ENCODE results near the gene KLHL20.
"Not testable (repeated sequence)": the region's sequence is repeated elsewhere in the genome, so short reads cannot be mapped to it uniquely, and the experiment has no call there.

KLHL20 gene

GRCh38 chr1:173733912-173734311, 19.1 kb downstream of the KLHL20 start:
- DNase-seq (ENCODE audit: extremely low read depth, low read depth), result no peak
- no peak for TF ChIP-seq CTCF (IDR thresholded peaks at IDR 0.05; ENCODE audit: low read depth, low read length)

- DNase-seq (ENCODE audit: extremely low read depth, low read depth), result not testable (repeated sequence)
Measured at GRCh38 chr1:173736104-173736503, 21.3 kb downstream of the KLHL20 start.

- TF ChIP-seq CTCF (IDR thresholded peaks at IDR 0.05; ENCODE audit: low read depth, low read length), result no peak
- DNase-seq (ENCODE audit: extremely low read depth, low read depth), result no peak
Measured at GRCh38 chr1:173742203-173742886, 27.6 kb downstream of the KLHL20 start.

GRCh38 chr1:173744651-173745050, 29.9 kb downstream of the KLHL20 start:
- TF ChIP-seq CTCF (IDR thresholded peaks at IDR 0.05; ENCODE audit: low read depth, low read length), result no peak
- no peak for DNase-seq (ENCODE audit: extremely low read depth, low read depth)

- no peak for TF ChIP-seq CTCF (IDR thresholded peaks at IDR 0.05; ENCODE audit: low read depth, low read length)
Measured at GRCh38 chr1:173749137-173749536, 34.4 kb downstream of the KLHL20 start.

GRCh38 chr1:173753830-173754229, 39.0 kb downstream of the KLHL20 start:
- no peak for TF ChIP-seq CTCF (IDR thresholded peaks at IDR 0.05; ENCODE audit: low read depth, low read length)
- DNase-seq (ENCODE audit: extremely low read depth, low read depth), result no peak

More at GRCh38 chr1:173749137-173749536, 34.4 kb downstream of the KLHL20 start:
- no peak for DNase-seq (ENCODE audit: extremely low read depth, low read depth)

- no peak for TF ChIP-seq CTCF (IDR thresholded peaks at IDR 0.05; ENCODE audit: low read depth, low read length)
- DNase-seq (ENCODE audit: extremely low read depth, low read depth), result no peak
Measured at GRCh38 chr1:173757666-173758065, 42.9 kb downstream of the KLHL20 start.

GRCh38 chr1:173758110-173758509, 43.3 kb downstream of the KLHL20 start:
- TF ChIP-seq CTCF (IDR thresholded peaks at IDR 0.05; ENCODE audit: low read depth, low read length), result no peak
- no peak for DNase-seq (ENCODE audit: extremely low read depth, low read depth)

All from AG09319 (cell line).